ENCODE measurements around the gene CRYBG1. TPM values are rescaled to one million over a fixed set of nuclear protein-coding genes. Genes with fewer than 3 reads are reported as not detected.

The CRYBG1 gene
- total RNA-seq, 2 experiments from 2014 or later = 44.1 to 62.7 TPM

DNA sequence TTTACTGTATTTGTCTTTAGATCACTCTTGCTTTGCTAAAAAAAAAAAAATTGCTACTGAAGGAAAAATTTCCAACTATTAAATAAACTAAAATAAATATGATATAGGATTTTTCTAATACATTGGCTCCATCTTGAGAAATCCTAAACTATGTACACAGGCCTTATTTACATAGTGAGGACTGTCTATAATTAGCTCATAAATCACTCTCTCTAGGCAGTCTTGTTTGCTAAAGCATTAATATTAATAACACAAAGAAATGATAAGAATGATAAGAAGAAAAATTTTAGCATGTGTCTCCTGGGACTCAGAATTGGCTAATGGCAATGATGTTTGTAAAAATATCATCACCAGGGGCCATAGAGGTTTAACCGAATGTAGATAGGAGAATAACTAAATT is 13.3 kb upstream of the CRYBG1 start:
- H3K4me3 Mint-ChIP-seq = no peak overlapping the region
- CTCF ChIA-PET = interaction anchor here (1.1 to 3.6 kb wide), 6 partner anchors 8 to 632 kb away, joined by 3 to 13 read pairs (median 6); partner anchors contain the start of gene CRYBG1
- ATAC-seq (no peak), DNase-seq (no peak)
- no peaks in the 10 kb centered on the region for H3K9me3 Mint-ChIP-seq (ENCODE audit: low read depth)
- no peak overlapping the region for H3K27ac Mint-ChIP-seq
- peaks cover 28% of the 10 kb centered on the region for H3K27me3 Mint-ChIP-seq
- peaks cover 4% of the 10 kb centered on the region for H3K4me1 Mint-ChIP-seq
- no peaks in the 10 kb centered on the region for H3K36me3 Mint-ChIP-seq

- Mint-ChIP-seq H3K4me1 (peaks cover 11% of the 10 kb centered on the region), H3K27me3 (peaks cover 71% of the 10 kb centered on the region), H3K4me3 (no peak overlapping the region), H3K27ac (no peak overlapping the region), H3K9me3 (ENCODE audit: low read depth) (no peaks in the 10 kb centered on the region), H3K36me3 (no peaks in the 10 kb centered on the region)
- CTCF ChIA-PET = interaction anchor here (1.6 to 1.9 kb wide), 3 partner anchors 17 to 89 kb away, joined by 5 to 7 read pairs (median 5); no protein-coding TSS in a partner anchor
- DNase-seq = no peak
- no peak for ATAC-seq
These were observed 4.1 kb upstream of the CRYBG1 start for GRCh38 chr6:106356378-106356777.

- CTCF ChIA-PET = interaction anchor here (1.0 to 3.5 kb wide), 9 partner anchors 9 to 262 kb away, joined by 3 to 41 read pairs (median 7); no protein-coding TSS in a partner anchor
- H3K27me3 Mint-ChIP-seq = peaks cover 66% of the 10 kb centered on the region
- DNase-seq (no peak), ATAC-seq (no peak)
- H3K4me3 Mint-ChIP-seq = peak overlapping the region; percentile 47
- no peaks in the 10 kb centered on the region for H3K9me3 Mint-ChIP-seq (ENCODE audit: low read depth)
- H3K36me3 Mint-ChIP-seq = no peaks in the 10 kb centered on the region
- H3K27ac Mint-ChIP-seq = no peak overlapping the region
- peaks cover 10% of the 10 kb centered on the region for H3K4me1 Mint-ChIP-seq
These were observed 533 bp upstream of the CRYBG1 start for GRCh38 chr6:106359959-106360409.

DNA sequence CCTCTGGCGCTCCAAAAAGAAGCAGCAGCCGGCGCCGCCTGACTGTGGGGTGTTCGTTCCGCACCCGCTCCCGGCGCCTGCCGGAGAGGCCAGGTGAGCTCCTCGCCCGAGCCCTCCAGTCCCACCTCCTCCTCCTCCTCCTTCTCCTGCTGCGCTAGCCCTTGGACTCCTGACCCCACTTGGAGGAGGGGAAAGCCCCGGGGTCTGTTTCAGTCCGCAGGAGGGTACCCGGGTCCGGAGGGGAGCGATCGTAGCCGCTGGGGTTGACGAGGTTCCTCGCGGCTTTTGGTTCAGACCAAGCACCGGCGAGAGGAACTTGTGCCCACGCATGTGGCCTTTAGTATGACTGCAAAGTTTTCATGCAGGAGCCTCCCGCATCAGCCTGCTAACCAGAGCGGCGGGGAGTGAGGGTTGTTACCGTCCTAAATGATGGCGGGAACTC is 493 bp downstream of the CRYBG1 start:
- ATAC-seq = peak; percentile 13
- no peaks in the 10 kb centered on the region for H3K9me3 Mint-ChIP-seq (ENCODE audit: low read depth)
- DNase-seq = peak; percentile 44
- CTCF ChIA-PET = interaction anchor here (0.8 to 3.5 kb wide), 24 partner anchors 10 to 261 kb away, joined by 3 to 41 read pairs (median 4); no protein-coding TSS in a partner anchor
- H3K36me3 Mint-ChIP-seq = no peaks in the 10 kb centered on the region
- H3K27ac Mint-ChIP-seq = no peak overlapping the region
- peaks cover 10% of the 10 kb centered on the region for H3K4me1 Mint-ChIP-seq
- peak overlapping the region; percentile 65 for H3K4me3 Mint-ChIP-seq
- peaks cover 62% of the 10 kb centered on the region for H3K27me3 Mint-ChIP-seq

GRCh38 chr6:106363401-106364138 is 3.1 kb downstream of the CRYBG1 start:
- ATAC-seq (no peak), DNase-seq (no peak)
- Mint-ChIP-seq H3K4me3 (no peak overlapping the region), H3K36me3 (no peaks in the 10 kb centered on the region), H3K27me3 (peaks cover 56% of the 10 kb centered on the region), H3K27ac (no peak overlapping the region), H3K4me1 (peaks cover 10% of the 10 kb centered on the region), H3K9me3 (ENCODE audit: low read depth) (no peaks in the 10 kb centered on the region)
- CTCF ChIA-PET = interaction anchor here (1.2 kb wide), 1 partner anchor 634 kb away, joined by 4 read pairs; no protein-coding TSS in a partner anchor

- H3K4me3 Mint-ChIP-seq = no peak overlapping the region
- H3K4me1 Mint-ChIP-seq = peaks cover 17% of the 10 kb centered on the region
- H3K36me3 Mint-ChIP-seq = no peaks in the 10 kb centered on the region
- no peak overlapping the region for H3K27ac Mint-ChIP-seq
- ATAC-seq = no peak
- no peak for DNase-seq
- CTCF ChIA-PET = interaction anchor here (1.0 to 5.4 kb wide), 3 partner anchors 9 to 30 kb away, joined by 3 to 41 read pairs (median 5); partner anchors contain the start of gene CRYBG1
- no peaks in the 10 kb centered on the region for H3K9me3 Mint-ChIP-seq (ENCODE audit: low read depth)
- H3K27me3 Mint-ChIP-seq = peaks cover 27% of the 10 kb centered on the region
These were observed 9.2 kb downstream of the CRYBG1 start for GRCh38 chr6:106369739-106370138.

DNA sequence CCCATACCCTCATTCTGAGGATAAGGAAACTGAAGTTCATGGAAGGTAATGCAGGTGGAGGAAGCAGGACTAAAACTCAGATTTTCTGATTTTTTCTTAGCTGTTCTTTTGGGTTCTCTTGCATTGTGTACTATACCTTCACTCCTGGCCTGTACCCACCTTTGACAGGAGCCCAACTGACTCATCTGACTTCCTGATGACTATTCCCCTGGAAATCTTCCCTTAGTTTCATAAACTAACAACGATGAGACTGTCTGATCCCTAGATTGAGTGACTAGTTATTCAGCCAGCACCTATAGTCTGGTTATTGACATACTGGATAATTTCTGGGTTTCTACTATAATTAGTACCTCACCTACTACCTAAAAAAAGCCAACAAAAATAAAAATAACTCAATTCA is 10.1 kb downstream of the CRYBG1 start:
- ATAC-seq (no peak), DNase-seq (no peak)
- Mint-ChIP-seq H3K4me3 (no peak overlapping the region), H3K27me3 (peaks cover 26% of the 10 kb centered on the region), H3K9me3 (ENCODE audit: low read depth) (no peaks in the 10 kb centered on the region), H3K4me1 (peaks cover 17% of the 10 kb centered on the region), H3K36me3 (no peaks in the 10 kb centered on the region), H3K27ac (no peak overlapping the region)
- CTCF ChIA-PET = interaction anchor here (2.0 to 5.4 kb wide), 2 partner anchors 10 to 31 kb away, joined by 5 to 41 read pairs; partner anchors contain the start of gene CRYBG1

- Mint-ChIP-seq H3K27me3 (peaks cover 14% of the 10 kb centered on the region), H3K4me3 (no peak overlapping the region), H3K27ac (peak overlapping the region; percentile 74), H3K36me3 (no peaks in the 10 kb centered on the region), H3K4me1 (peaks cover 21% of the 10 kb centered on the region), H3K9me3 (ENCODE audit: low read depth) (no peaks in the 10 kb centered on the region)
- ATAC-seq (no peak), DNase-seq (no peak)
- CTCF ChIA-PET = interaction anchor here (0.8 to 5.4 kb wide), 3 partner anchors 13 to 38 kb away, joined by 3 to 41 read pairs (median 4); partner anchors contain the start of gene CRYBG1
These were observed 12.5 kb downstream of the CRYBG1 start for GRCh38 chr6:106372838-106373501.

- H3K4me1 Mint-ChIP-seq = peaks cover 21% of the 10 kb centered on the region
- H3K4me3 Mint-ChIP-seq = no peak overlapping the region
- H3K36me3 Mint-ChIP-seq = no peaks in the 10 kb centered on the region
- peaks cover 11% of the 10 kb centered on the region for H3K27me3 Mint-ChIP-seq
- peak; percentile 45 for ATAC-seq
- H3K9me3 Mint-ChIP-seq (ENCODE audit: low read depth) = no peaks in the 10 kb centered on the region
- CTCF ChIA-PET = interaction anchor here (0.7 to 0.9 kb wide), 2 partner anchors 12 to 39 kb away, joined by 3 to 4 read pairs; no protein-coding TSS in a partner anchor
- peak overlapping the region; percentile 49 for H3K27ac Mint-ChIP-seq
- DNase-seq = no peak
These were observed 13.2 kb downstream of the CRYBG1 start for GRCh38 chr6:106373502-106374239.

DNA sequence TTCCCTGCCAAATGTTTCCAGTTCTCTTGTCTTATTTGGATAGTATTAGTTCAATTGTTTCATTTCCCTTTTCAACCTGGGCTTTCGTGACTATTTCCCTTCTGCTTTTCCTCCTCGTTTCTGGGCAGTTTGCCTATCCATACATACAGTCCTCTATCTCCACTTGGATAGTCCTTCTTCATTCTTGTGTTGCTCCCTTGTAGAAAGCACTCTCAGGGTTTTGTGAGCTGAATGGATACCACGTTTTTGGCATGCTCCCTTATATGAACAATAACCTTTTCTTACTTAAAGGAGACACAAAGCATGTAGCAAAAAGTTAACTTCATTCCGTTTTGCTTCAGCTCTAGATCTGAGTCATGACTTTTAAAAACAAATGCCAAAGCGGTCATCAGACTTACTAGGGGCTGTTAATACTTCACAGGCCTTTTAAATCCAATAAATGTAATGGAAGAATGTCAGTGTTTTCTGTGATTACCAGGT is 16.6 kb downstream of the CRYBG1 start:
- ATAC-seq (no peak), DNase-seq (no peak)
- Mint-ChIP-seq H3K36me3 (no peaks in the 10 kb centered on the region), H3K27me3 (peaks cover 7% of the 10 kb centered on the region), H3K4me3 (no peak overlapping the region), H3K27ac (no peak overlapping the region), H3K4me1 (peaks cover 30% of the 10 kb centered on the region), H3K9me3 (ENCODE audit: low read depth) (no peaks in the 10 kb centered on the region)
- CTCF ChIA-PET = interaction anchor here (1.3 to 1.7 kb wide), 2 partner anchors 38 kb away, joined by 3 to 5 read pairs; no protein-coding TSS in a partner anchor

DNA sequence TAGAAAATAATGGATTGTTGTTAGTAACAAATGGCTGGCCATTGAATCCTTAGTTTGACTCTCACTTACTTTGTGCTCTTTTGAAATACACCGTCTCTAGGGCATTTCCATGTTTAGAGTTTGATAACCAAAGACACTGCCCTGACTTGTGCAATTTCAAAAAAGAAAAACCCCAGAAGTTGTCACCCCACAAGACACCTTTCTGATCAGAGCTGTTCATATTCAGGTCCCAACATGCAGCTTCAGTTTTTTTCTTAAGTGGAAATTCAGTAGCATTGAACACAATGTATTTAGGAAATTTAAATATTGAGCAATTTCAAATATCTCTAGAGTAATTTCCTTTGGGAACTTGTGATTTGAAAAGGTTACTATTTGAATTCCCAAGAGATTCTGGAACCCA is 19.4 kb downstream of the CRYBG1 start:
- CTCF ChIA-PET = no interaction called here
- DNase-seq (no peak), ATAC-seq (no peak)
- no peak overlapping the region for H3K27ac Mint-ChIP-seq
- no peaks in the 10 kb centered on the region for H3K9me3 Mint-ChIP-seq (ENCODE audit: low read depth)
- H3K36me3 Mint-ChIP-seq = no peaks in the 10 kb centered on the region
- peaks cover 12% of the 10 kb centered on the region for H3K4me1 Mint-ChIP-seq
- H3K4me3 Mint-ChIP-seq = no peak overlapping the region
- peaks cover 7% of the 10 kb centered on the region for H3K27me3 Mint-ChIP-seq

DNA sequence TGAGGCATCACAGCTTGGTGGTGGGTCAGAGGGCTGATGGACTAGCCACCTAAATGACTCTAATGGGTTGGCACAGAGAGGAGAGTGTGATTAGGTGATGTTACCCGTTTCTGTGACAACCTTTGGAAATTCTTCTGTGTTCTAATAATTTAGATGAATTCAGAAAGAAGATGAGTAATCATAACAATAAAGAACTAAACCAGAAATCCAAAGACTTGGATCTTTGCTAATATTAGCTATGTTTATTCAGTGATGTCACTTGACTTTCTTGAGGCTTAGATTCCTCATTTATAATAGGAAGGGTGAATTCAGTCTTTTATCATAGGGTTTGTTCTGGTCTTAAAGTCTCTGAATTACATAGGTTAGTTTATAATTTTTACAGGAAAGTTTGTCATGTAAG is 19.9 kb downstream of the CRYBG1 start:
- no peak for DNase-seq
- Mint-ChIP-seq H3K36me3 (no peaks in the 10 kb centered on the region), H3K4me3 (no peak overlapping the region), H3K27ac (no peak overlapping the region), H3K27me3 (peaks cover 7% of the 10 kb centered on the region), H3K9me3 (ENCODE audit: low read depth) (no peaks in the 10 kb centered on the region), H3K4me1 (peaks cover 12% of the 10 kb centered on the region)
- CTCF ChIA-PET = interaction anchor here (1.3 kb wide), 1 partner anchor 19 kb away, joined by 3 read pairs; no protein-coding TSS in a partner anchor
- ATAC-seq = no peak
